ENCODE measurements around the gene TAF11L13. TPM values are rescaled to one million over a fixed set of nuclear protein-coding genes. Genes with fewer than 3 reads are reported as not detected.
"Not testable (repeated sequence)": the region's sequence is repeated elsewhere in the genome, so short reads cannot be mapped to it uniquely, and the experiment has no call there.

Gene TAF11L13
- total RNA-seq (2014; rRNA removed; shearing (Covaris generic)) = not detected in 2 replicates

GRCh38 chr5:17631788-17632187 lies at the start of gene TAF11L13:
TSS of gene TAF11L13 (plus strand) at chr5:17632088.
- not testable (repeated sequence) for DNase-seq (ENCODE audit: low spot score)

DNA sequence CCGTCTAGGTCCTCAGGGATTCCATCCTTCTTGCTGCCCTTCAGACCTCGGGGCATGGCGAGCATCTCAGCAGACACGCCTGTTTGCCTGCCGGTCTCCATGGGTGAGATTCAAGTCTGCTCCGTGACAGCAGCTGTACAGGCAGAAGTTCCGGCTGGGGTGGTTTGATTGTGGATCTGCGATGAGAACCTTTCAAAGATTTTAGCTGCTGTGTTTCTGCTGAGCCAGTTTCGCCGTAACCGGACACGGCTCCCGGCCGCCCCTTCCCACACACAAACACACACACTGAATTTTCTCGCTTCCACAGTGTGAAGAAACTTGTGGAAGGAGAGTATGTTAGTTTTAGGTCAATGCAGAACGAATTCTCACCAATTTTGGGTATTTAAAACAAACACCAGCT lies 46.2 kb upstream of the TAF11L13 start, which contains the start of gene TAF11L7:
TSS of gene TAF11L7 (minus strand) at position 101 of the 400 bp plus-strand sequence.
- not testable (repeated sequence) for DNase-seq (ENCODE audit: low spot score)

DNA sequence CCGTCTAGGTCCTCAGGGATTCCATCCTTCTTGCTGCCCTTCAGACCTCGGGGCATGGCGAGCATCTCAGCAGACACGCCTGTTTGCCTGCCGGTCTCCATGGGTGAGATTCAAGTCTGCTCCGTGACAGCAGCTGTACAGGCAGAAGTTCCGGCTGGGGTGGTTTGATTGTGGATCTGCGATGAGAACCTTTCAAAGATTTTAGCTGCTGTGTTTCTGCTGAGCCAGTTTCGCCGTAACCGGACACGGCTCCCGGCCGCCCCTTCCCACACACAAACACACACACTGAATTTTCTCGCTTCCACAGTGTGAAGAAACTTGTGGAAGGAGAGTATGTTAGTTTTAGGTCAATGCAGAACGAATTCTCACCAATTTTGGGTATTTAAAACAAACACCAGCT lies 41.0 kb upstream of the TAF11L13 start, which contains the start of gene TAF11L8:
TSS of gene TAF11L8 (minus strand) at position 101 of the 400 bp plus-strand sequence.
- DNase-seq (ENCODE audit: low spot score) = not testable (repeated sequence)

DNA sequence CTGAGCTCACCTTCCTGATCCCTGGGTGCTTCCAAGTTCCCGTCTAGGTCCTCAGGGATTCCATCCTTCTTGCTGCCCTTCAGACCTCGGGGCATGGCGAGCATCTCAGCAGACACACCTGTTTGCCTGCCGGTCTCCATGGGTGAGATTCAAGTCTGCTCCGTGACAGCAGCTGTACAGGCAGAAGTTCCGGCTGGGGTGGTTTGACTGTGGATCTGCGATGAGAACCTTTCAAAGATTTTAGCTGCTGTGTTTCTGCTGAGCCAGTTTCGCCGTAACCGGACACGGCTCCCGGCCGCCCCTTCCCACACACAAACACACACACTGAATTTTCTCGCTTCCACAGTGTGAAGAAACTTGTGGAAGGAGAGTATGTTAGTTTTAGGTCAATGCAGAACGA lies 37.6 kb upstream of the TAF11L13 start, which contains the start of gene TAF11L9:
TSS of gene TAF11L9 (minus strand) at position 140 of the 400 bp plus-strand sequence.
- DNase-seq (ENCODE audit: low spot score) = not testable (repeated sequence)

GRCh38 chr5:17597728-17598127 lies 34.2 kb upstream of the TAF11L13 start, which contains the start of gene TAF11L10:
TSS of gene TAF11L10 (minus strand) at chr5:17597828.
- not testable (repeated sequence) for DNase-seq (ENCODE audit: low spot score)

GRCh38 chr5:17603880-17604279 lies 28.0 kb upstream of the TAF11L13 start, which contains the start of gene TAF11L11:
TSS of gene TAF11L11 (plus strand) at chr5:17604183.
- DNase-seq (ENCODE audit: low spot score) = not testable (repeated sequence)

DNA sequence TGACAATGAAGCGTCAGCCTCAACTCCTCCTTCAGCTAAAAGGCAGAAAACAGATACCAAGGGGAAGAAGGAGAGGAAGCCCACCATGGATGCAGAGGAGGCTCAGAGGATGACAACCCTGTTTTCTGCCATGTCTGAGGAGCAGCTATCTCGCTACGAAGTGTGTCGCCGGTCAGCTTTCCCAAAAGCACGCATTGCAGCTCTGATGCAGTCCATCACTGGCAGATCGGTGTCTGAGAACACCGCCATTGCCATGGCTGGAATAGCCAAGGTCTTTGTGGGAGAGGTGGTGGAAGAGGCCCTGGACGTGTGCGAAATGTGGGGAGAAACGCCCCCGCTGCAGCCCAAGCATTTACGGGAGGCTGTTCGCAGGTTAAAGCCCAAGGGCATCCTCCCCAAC lies 26.9 kb upstream of the TAF11L13 start:
- DNase-seq (ENCODE audit: low spot score) = no peak

- DNase-seq (ENCODE audit: low spot score) = not testable (repeated sequence)
These were observed 24.4 kb upstream of the TAF11L13 start for GRCh38 chr5:17607461-17607860.

DNA sequence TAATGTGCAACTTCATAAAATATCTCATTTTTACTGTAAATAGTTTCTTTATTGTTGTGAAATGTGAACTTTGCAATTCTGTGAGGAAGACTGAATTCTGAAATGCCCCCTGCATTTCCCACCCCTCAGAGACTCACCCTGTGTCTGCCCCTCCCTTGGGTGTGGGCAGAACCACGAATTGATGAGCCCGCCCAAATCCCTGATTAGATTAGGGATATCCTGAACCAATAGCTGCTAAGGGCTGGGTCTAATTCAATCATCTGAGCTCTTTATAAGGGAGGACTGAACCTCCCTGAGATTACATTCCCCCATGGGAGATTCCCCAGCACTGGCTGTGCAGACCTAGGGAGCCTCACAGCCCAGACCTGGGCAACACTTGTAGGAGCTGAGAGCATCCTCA lies 21.8 kb upstream of the TAF11L13 start, which contains the start of gene TAF11L12:
TSS of gene TAF11L12 (plus strand) at position 301 of the 400 bp plus-strand sequence.
- not testable (repeated sequence) for DNase-seq (ENCODE audit: low spot score)

DNA sequence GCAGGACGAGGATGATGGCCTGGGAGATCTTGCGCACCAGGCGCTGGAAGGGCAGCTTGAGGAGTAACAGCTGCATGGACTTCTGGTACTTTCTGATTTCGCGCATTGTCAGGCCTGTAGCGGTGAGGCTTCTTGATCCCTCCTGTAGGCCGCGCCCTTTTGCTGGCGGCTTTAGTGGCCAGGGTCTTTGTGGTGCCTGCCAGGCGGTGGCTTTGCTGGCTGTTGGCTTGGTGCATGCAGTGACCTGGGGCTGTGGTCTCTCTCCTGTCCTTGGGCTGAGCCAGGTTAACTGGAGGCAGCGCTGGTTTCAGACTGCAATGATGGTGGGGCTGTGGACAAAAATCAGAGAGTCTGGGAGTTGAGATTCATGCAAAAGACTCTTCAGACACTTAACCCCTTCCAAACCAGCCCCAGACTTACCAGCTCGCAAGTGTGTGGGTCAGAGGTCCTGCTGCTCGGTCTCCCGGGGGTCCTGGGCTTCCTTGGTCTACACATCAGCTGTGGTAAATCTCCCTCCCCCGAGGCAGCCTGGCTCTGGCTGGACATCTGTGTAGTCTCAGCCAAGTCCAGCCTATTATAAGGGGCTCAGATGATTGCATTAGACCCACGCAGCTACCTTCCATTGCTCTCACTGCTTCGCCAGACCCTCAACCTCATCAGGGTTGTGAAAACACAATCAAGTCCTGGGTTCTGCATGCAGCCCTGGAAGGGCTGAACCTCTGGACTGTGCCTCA lies 16.8 kb upstream of the TAF11L13 start:
- no peak for DNase-seq (ENCODE audit: low spot score)

GRCh38 chr5:17619354-17619753 lies 12.5 kb upstream of the TAF11L13 start:
- DNase-seq (ENCODE audit: low spot score) = no peak

DNA sequence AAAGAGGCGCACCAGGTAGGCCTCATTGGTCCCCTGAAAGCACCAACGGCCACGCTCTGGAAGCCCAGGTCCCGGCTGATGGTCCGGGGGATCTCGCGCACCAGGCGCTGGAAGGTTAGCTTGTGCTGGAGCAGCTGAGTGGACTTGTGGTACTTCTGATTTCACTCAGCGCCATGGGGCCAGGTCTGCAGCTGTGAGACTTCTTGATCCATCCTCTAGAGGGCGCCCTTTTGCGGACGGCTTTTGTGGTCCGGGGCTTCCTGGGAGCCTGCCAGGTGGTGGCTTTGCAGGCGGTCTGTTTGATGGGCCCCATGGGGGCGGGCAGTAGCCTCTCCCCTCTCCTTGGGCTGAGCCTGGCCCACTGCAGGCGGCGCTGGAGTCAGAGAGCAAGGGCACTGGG lies 11.3 kb upstream of the TAF11L13 start:
- no peak for DNase-seq (ENCODE audit: low spot score)

GRCh38 chr5:17625686-17626085 lies 6.2 kb upstream of the TAF11L13 start:
- no peak for DNase-seq (ENCODE audit: low spot score)

GRCh38 chr5:17634160-17634559 lies 2.3 kb downstream of the TAF11L13 start, which contains the start of gene TAF11L14:
TSS of gene TAF11L14 (plus strand) at chr5:17634460.
- DNase-seq (ENCODE audit: low spot score) = no peak

DNA sequence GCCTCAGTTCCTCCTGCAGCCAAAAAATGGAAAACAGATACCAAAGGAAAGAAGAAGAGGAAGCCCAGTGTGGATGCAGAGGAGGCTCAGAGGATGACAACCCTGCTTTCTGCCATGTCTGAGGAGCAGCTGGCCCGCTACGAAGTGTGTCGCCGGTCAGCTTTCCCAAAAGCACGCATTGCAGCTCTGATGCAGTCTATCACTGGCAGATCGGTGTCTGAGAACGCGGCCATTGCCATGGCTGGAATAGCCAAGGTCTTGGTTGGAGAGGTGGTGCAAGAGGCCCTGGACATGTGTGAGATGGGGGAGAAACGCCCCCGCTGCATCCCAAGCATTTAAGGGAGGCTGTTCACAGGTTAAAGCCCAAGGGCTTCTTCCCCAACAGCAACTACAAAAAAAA lies 17.3 kb downstream of the TAF11L13 start:
- not testable (repeated sequence) for DNase-seq (ENCODE audit: low spot score)

GRCh38 chr5:17655201-17655759 lies 23.4 kb downstream of the TAF11L13 start:
- not testable (repeated sequence) for DNase-seq (ENCODE audit: low spot score)

- DNase-seq (ENCODE audit: low spot score) = no peak
These were observed 24.0 kb downstream of the TAF11L13 start for GRCh38 chr5:17655921-17656320.

GRCh38 chr5:17663182-17663581 lies 31.3 kb downstream of the TAF11L13 start:
- no peak for DNase-seq (ENCODE audit: low spot score)

DNA sequence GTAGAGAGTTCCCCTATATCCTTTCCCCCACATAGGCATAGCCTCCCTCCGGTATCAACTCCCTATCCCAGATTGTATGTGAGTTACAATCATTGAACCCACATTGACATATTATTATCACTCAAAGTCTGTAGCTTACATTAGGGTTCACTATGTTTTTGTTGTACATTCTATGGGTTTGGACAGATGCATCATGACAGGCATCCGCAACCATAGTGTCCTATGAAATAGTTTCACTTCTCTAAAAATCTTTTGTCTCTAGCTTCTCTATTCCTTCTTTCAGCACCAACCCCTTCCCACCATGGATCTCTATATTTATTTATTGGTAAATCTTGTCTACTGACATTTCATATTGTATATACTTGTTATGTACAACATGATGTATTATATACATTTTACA lies 33.9 kb downstream of the TAF11L13 start:
- DNase-seq (ENCODE audit: low spot score) = no peak

DNA sequence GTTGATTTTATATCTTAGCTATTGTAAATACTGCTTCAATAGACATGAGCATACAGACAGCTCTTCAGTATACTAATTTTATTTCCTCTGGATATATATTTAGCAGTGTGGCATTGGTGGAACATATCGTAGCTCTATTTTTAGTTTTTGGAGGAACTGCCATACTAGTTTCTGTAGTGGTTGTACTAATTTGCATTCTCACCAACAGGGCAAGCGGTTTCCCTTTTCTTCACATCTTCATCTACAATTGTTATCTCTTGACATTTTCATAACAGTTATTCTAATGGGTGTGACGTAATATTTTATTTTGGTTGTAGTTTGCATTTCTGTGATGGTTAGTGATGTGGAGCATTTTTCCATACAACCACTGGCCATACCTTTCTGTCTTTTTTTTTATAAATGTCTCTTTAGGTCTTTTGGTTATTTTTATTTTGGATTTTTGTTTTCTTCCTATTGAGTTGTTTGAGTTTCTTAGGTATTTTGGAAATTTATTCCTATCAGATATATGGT lies 34.9 kb downstream of the TAF11L13 start:
- no peak for DNase-seq (ENCODE audit: low spot score)

DNA sequence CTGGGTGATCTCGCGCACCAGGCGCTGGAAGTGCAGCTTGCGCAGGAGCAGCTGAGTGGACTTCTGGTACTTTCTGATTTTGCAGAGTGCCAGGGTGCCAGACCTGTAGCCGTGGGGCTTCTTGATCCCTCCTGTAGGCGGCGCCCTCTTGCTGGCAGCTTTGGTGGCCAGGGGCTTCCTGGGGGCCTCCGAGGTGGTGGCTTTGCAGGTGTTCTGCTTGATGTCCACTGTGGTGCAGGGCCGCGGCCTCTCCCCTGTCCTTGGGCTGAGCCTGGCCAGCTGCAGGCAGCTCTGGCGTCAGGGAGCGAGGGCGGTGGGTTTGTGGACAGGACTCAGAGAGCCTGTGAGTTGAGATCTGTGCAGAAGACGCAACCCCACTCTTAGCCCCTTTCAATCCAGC lies 38.5 kb downstream of the TAF11L13 start:
- DNase-seq (ENCODE audit: low spot score) = no peak

DNA sequence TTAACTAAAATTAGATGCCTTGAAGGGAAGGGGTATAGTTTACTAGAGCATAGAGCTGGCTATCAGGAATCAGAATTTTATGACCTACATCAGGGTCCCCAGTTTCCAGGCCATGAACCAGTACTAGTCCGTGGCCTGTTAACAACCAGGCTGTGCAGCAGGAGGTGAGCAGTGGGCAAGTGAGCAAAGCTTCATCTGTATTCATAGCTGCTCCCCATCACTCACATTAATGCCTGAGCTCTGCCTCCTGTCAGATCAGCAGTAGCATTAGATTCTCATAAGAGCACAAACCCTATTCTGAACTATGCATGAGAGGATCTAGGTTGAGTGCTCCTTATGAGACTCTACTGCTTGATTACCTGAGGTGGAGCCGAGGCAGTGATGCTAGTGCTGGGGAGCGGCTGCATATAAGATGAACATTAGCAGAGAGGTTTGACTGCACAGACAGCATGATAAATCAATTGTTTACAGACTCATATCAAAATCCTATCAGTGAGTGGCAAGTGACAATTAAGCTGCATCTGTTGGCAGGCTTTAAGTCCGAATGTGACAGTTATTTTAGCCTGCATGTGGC lies 47.0 kb downstream of the TAF11L13 start:
- no peak for DNase-seq (ENCODE audit: low spot score)
